Lung (tissue), 12 donors: ENCODE measurements around the gene MDFI. TPM values are rescaled to one million over a fixed set of nuclear protein-coding genes. Genes with fewer than 3 reads are reported as not detected.

ENCODE experiments used
- ATAC-seq: fragments of 200-7000 bp; cut with Tn5 transposase; one replicate; pipeline ENCODE4 v1.9.1; 2020; ENCODE audit warnings: moderate number of reproducible peaks; ENCODE audit not compliant: insufficient read depth, low FRiP score
- DNase-seq, 3 donors: peaks; one replicate each; pipeline ENCODE4 v3.0.0-alpha.2; 2013 to 2017
- H3K27ac ChIP-seq, 2 donors: one replicate each; pipeline ENCODE4 v1.5.1; 2013; ENCODE audit warnings: mild to moderate bottlenecking in 2 of 2, moderate library complexity in 2 of 2, control low read depth in 1 of 2, inconsistent platforms in 1 of 2, low read depth in 1 of 2, low read length in 1 of 2
- H3K27me3 ChIP-seq, 3 donors: one replicate each; pipeline ENCODE4 v1.5.1; 2013; ENCODE audit warnings: low read length in 2 of 3; ENCODE audit not compliant: control insufficient read depth in 3 of 3, insufficient read depth in 3 of 3
- H3K36me3 ChIP-seq, 4 donors: one replicate each; pipeline ENCODE4 v1.5.1; 2013; ENCODE audit warnings: low read length in 4 of 4, mild to moderate bottlenecking in 1 of 4, moderate library complexity in 1 of 4; ENCODE audit not compliant: control insufficient read depth in 4 of 4, insufficient read depth in 4 of 4
- H3K4me1 ChIP-seq, 5 donors: one replicate each; pipeline ENCODE4 v1.5.1; 2013; ENCODE audit warnings: low read length in 5 of 5, mild to moderate bottlenecking in 2 of 5, moderate library complexity in 1 of 5; ENCODE audit not compliant: control insufficient read depth in 5 of 5, insufficient read depth in 5 of 5
- H3K4me3 ChIP-seq: one replicate; pipeline ENCODE4 v1.5.1; 2013; ENCODE audit warnings: mild to moderate bottlenecking, control low read depth, moderate library complexity
- H3K9ac ChIP-seq, 2 donors: one replicate each; pipeline ENCODE4 v1.5.1; 2013; ENCODE audit warnings: low read length in 2 of 2, control low read depth in 1 of 2; ENCODE audit not compliant: insufficient read depth in 1 of 2
- H3K9me3 ChIP-seq, 4 donors: one replicate each; pipeline ENCODE4 v1.5.1; 2013; ENCODE audit warnings: low read length in 3 of 4, mild to moderate bottlenecking in 1 of 4, moderate library complexity in 1 of 4; ENCODE audit not compliant: control insufficient read depth in 4 of 4, insufficient read depth in 3 of 4
- WGBS, 2 donors: extraction: QIAGEN DNeasy Blood & Tissue Kit; methylation state at CpG; one replicate each; pipeline ENCODE4 v1.1.7; 2013; 5-methylcytosine and 5-hydroxymethylcytosine counted together
- polyA plus RNA-seq, 2 donors: library from polyadenylated mRNA; stranded (reverse); fragments of 200-250 nt; gene quantifications; one replicate each; pipeline ENCODE4 v1.2.1, GENCODE V29; 2013
- total RNA-seq, 2 donors: library from RNA; depleted of rRNA in 1 of 2; stranded (reverse); fragments of >200 nt in 1 of 2; gene quantifications; one replicate each; pipeline ENCODE4 v1.2.1, GENCODE V29; 2014 to 2021
- TF ChIP-seq, protein P1 (sequence below): IDR thresholded peaks from 2 replicates; pipeline ENCODE4 v1.5.1; 2012; ENCODE audit warnings: mild to moderate bottlenecking; ENCODE audit errors: control extremely low read depth, extremely low read depth
- donor health status: control.
- donor health status: control.
- donor health status: Bipolar disorder and iron deficiency.
- donor health status: healthy.
- donor health status: DM: yes; HTN: yes; CAD: no.

MDFI gene
- total and polyA plus RNA-seq, 4 donors = 16.4 to 36.4 (median 21.9) TPM

DNA sequence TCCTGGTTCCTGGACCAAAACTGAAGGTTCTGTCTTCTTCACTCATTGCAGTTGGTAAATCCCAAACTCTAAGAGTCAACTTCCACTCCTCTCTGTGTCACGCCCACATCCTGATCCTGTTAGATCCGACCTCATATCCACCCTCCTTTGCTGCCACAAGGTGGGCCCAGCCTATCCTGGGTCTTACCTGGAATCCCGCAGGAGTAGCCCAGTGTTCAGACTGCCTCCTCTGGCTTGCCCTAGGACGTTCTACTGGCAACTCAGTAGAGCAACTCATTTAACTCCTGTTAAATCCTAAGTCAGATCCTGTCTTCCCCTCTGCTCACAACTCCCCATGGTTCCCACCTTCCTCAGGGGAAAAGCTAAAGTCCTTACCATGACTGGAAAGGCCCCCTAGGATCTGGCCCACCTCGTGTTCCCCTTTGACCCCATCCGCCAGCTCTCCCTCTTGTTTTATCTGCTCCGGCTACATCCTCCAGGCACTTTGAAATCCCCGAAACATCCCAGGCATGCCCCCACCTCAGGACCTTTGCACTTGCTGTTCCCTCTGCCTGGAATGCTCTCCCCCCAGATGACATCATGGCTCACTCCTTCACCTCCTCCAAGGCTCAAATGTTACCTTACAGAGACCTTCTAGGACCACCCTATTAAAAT is 53.3 kb downstream of the MDFI start:
- no peak for ATAC-seq
- Histone ChIP-seq H3K9ac (no peak overlapping the region), H3K36me3 (peaks cover 0 to 19% (median 2%) of the 10 kb centered on the region in 4 donors), H3K27ac (no peak overlapping the region), H3K4me3 (no peak overlapping the region), H3K9me3 (no peaks in the 10 kb centered on the region), H3K27me3 (no peaks in the 10 kb centered on the region), H3K4me1 (peaks cover 0 to 3% (median 0%) of the 10 kb centered on the region in 5 donors)
- TF ChIP-seq, protein P1, sequence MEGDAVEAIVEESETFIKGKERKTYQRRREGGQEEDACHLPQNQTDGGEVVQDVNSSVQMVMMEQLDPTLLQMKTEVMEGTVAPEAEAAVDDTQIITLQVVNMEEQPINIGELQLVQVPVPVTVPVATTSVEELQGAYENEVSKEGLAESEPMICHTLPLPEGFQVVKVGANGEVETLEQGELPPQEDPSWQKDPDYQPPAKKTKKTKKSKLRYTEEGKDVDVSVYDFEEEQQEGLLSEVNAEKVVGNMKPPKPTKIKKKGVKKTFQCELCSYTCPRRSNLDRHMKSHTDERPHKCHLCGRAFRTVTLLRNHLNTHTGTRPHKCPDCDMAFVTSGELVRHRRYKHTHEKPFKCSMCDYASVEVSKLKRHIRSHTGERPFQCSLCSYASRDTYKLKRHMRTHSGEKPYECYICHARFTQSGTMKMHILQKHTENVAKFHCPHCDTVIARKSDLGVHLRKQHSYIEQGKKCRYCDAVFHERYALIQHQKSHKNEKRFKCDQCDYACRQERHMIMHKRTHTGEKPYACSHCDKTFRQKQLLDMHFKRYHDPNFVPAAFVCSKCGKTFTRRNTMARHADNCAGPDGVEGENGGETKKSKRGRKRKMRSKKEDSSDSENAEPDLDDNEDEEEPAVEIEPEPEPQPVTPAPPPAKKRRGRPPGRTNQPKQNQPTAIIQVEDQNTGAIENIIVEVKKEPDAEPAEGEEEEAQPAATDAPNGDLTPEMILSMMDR = no peak
- no peak for DNase-seq
- WGBS, 2 donors = 91 to 93% methylated on average over 8 of the region's 8 CpGs

DNA sequence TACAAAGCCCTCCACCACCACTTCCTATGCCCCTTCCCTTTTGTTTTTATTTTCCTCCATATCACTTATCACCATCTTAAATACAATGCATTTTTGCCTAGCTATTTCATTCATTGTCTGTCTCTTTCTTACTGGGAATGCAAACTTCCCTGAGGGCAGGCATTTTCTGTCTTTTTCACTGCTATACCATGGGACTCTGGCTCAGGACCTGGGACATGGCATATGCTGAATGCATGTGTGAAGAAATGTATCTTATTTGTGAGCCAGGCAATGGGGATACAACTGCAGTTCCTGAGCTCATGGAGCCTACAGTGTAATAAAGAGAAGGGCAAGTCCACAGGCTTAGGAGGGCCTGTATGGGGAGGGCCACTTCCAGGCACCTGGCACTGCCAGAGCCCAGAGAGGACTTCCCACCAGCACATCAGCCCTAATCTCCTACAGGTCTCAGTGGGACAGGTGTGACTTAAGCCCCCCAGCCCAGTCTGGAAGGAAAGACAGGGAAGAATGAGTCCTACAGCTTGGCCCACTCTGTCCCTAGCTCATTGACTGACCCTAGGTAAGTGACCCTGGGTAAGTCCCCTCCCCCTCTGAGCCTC is 53.9 kb downstream of the MDFI start:
- Histone ChIP-seq H3K9ac (no peak overlapping the region), H3K4me1 (peaks cover 0 to 3% (median 0%) of the 10 kb centered on the region in 5 donors), H3K4me3 (no peak overlapping the region), H3K27ac (no peak overlapping the region), H3K36me3 (peaks cover 0 to 19% (median 2%) of the 10 kb centered on the region in 4 donors), H3K27me3 (no peaks in the 10 kb centered on the region), H3K9me3 (no peaks in the 10 kb centered on the region)
- no peak for ATAC-seq
- TF ChIP-seq, protein P1 = no peak
- DNase-seq = no peak

DNA sequence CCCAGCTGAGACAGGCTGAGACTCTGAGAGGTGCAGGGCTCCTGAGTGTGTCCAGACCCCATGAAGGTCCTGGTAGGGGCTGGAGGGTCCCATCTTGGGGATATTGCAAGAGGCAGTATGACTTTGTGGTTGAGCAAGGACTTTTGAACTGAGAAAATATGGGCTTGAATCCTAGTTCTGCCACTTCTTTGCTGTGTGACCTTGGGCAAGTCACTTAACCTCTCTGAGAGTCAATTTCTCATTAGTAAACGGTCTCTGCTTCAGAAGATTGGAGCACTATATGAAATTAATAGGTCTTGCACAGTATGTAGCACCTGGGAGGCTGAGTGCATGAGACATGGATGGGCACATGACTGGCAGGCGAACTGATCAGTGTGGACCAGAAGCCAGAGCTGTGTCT is 54.5 kb downstream of the MDFI start:
- Histone ChIP-seq H3K27ac (no peak overlapping the region), H3K27me3 (no peaks in the 10 kb centered on the region), H3K9me3 (no peaks in the 10 kb centered on the region), H3K36me3 (peaks cover 0 to 16% (median 2%) of the 10 kb centered on the region in 4 donors), H3K9ac (no peak overlapping the region), H3K4me3 (no peak overlapping the region), H3K4me1 (peaks cover 0 to 3% (median 0%) of the 10 kb centered on the region in 5 donors)
- TF ChIP-seq, protein P1 = no peak
- ATAC-seq (no peak), DNase-seq (no peak)
- 94 to 98% methylated on average over 2 of the region's 2 CpGs for WGBS, 2 donors
